Ovary (tissue), 9 donors: ENCODE results near the gene TSHZ2. TPM values are rescaled to one million over a fixed set of nuclear protein-coding genes. Genes with fewer than 3 reads are reported as not detected.

ENCODE experiments used
- DNase-seq, 5 donors: peaks; one replicate each; pipeline ENCODE4 v3.0.0-alpha.2; 2019 to 2020
- H3K27ac ChIP-seq, 2 donors: fragments of 200-600 bp; one replicate each; pipeline versions ENCODE4 v1.5.1 to v1.8.0; 2019 to 2022
- H3K27me3 ChIP-seq: fragments of 200-600 bp; one replicate; pipeline ENCODE4 v1.8.0; 2022
- H3K36me3 ChIP-seq: fragments of 200-600 bp; sonication (generic); one replicate; pipeline ENCODE4 v1.5.1; 2019
- H3K4me1 ChIP-seq: one replicate; pipeline ENCODE4 v1.8.1; 2013; ENCODE audit warnings: mild to moderate bottlenecking, moderate library complexity; ENCODE audit not compliant: insufficient read depth
- H3K4me3 ChIP-seq: fragments of 200-600 bp; sonication (generic); one replicate; pipeline ENCODE4 v1.5.1; 2017
- H3K9me3 ChIP-seq, 2 donors: fragments of 200-600 bp in 1 of 2; sonication (generic) in 1 of 2; one replicate each; pipeline versions ENCODE4 v1.5.1 to v1.8.1; 2013 to 2019; ENCODE audit warnings: mild to moderate bottlenecking in 1 of 2, moderate library complexity in 1 of 2
- EP300 ChIP-seq: sonication (generic); formaldehyde crosslinking; IDR thresholded peaks from one replicate; pipeline ENCODE4 v1.6.1; 2017; ENCODE audit warnings: antibody characterized with exemption
- POLR2A ChIP-seq: fragments of 450-650 bp; IDR thresholded peaks from one replicate; pipeline ENCODE4 v1.6.1; 2017; ENCODE audit warnings: antibody characterized with exemption, mild to moderate bottlenecking, moderate library complexity
- WGBS, 3 donors: extraction: QIAGEN DNeasy Blood & Tissue Kit in 1 of 3; methylation state at CpG; one replicate each; pipeline versions ENCODE4 v1.1.5 to v1.1.7; 2013 to 2017; 5-methylcytosine and 5-hydroxymethylcytosine counted together
- intact Hi-C, 4 donors: fragments of 100-400 bp; cut with DNase I; formaldehyde crosslinking; loops; one replicate each; pipeline versions ENCODE4 v1.11.0 to v1.15.1; 2022 to 2023
- polyA plus RNA-seq, 2 donors: library from polyadenylated mRNA; stranded (reverse); fragments of 200-250 nt in 1 of 2; fragments of 350-450 nt in 1 of 2; fragmentation: Illumina TruSeq in 1 of 2; extraction: RNeasy Lipid Tissue Mini Kit (QIAGEN cat#74804) in 1 of 2; gene quantifications; one replicate each; pipeline ENCODE4 v1.2.3, GENCODE V29; 2013 to 2014
- total RNA-seq, 7 donors: library from RNA; depleted of rRNA in 2 of 7; stranded (reverse); fragments of >200 nt in 2 of 7; fragmentation: NEBNext Ultra II Directional in 3 of 7; extraction: Animal tissue kit (Norgen Biotek cat#: 25700) in 3 of 7; gene quantifications; one replicate each; pipeline versions ENCODE4 v1.1.0 to v1.2.4, GENCODE V29; 2016 to 2023
- TF ChIP-seq, protein P1 (sequence below), 3 donors: fragments of 450-650 bp in 2 of 3; fragments of 200-600 bp in 1 of 3; IDR thresholded peaks; one replicate each; pipeline versions ENCODE4 v1.5.1 to v1.8.0; 2016 to 2022; ENCODE audit warnings: antibody characterized with exemption in 3 of 3, mild to moderate bottlenecking in 1 of 3
- donor health status: DM: no; HTN: no; CAD: no; lungs with moderate emphysema.
- donor health status: DM: no; HTN: no; CAD: no.
- donor health status: Bipolar disorder and iron deficiency.
- donor health status: DM: yes; HTN: yes; CAD: no.
- donor health status: DM: no; HTN: no; CAD: no.
- donor health status: DM: yes; HTN: yes; CAD: no.

TSHZ2 gene
- total and polyA plus RNA-seq, 9 donors = 18.2 to 113 (median 40.2) TPM

DNA sequence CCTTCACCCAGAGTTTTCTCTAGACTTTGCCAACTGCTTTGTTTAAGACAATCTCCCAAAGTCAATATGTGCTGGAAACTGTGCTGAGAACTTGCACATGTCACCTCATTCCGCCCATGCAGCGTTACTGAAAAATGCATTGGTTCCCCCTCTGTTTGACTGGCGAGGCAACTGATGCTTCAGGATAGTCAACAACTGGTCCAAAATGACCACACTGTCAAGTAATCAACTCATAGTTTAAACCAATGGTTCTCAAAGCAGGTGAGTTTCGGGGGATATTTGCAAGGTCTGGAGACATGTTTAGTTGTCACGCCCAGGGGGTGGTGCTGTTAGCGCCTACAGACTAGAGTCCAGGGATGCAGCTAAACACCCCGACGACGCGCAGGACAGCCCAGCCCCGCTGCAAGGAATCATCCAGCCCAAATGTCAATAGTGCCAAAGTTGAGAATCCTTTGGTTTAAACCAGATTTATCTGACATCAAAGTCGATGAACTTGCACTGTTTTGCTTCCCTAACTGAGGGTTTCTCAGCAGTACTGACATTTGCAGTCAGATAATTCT, 451.5 kb downstream of the TSHZ2 start:
- TF ChIP-seq, protein P1, sequence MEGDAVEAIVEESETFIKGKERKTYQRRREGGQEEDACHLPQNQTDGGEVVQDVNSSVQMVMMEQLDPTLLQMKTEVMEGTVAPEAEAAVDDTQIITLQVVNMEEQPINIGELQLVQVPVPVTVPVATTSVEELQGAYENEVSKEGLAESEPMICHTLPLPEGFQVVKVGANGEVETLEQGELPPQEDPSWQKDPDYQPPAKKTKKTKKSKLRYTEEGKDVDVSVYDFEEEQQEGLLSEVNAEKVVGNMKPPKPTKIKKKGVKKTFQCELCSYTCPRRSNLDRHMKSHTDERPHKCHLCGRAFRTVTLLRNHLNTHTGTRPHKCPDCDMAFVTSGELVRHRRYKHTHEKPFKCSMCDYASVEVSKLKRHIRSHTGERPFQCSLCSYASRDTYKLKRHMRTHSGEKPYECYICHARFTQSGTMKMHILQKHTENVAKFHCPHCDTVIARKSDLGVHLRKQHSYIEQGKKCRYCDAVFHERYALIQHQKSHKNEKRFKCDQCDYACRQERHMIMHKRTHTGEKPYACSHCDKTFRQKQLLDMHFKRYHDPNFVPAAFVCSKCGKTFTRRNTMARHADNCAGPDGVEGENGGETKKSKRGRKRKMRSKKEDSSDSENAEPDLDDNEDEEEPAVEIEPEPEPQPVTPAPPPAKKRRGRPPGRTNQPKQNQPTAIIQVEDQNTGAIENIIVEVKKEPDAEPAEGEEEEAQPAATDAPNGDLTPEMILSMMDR (IDR thresholded peaks at IDR 0.05) = no peak
- TF ChIP-seq EP300 (no peak), POLR2A (no peak)
- DNase-seq = no peak
- no peak overlapping the region for H3K4me3 ChIP-seq
- WGBS, 3 donors = 93 to 97% (median 94%) methylated on average over 12 of the region's 12 CpGs
- intact Hi-C loops = no loop called here
- H3K27ac ChIP-seq = no peak overlapping the region
- H3K4me1 ChIP-seq = no peaks in the 10 kb centered on the region
- no peaks in the 10 kb centered on the region for H3K9me3 ChIP-seq
- no peaks in the 10 kb centered on the region for H3K36me3 ChIP-seq
- H3K27me3 ChIP-seq = no peaks in the 10 kb centered on the region

- Histone ChIP-seq H3K27me3 (no peaks in the 10 kb centered on the region), H3K9me3 (no peaks in the 10 kb centered on the region), H3K36me3 (no peaks in the 10 kb centered on the region), H3K27ac (no peak overlapping the region), H3K4me1 (no peaks in the 10 kb centered on the region), H3K4me3 (no peak overlapping the region)
- no peak for TF ChIP-seq EP300
- TF ChIP-seq, protein P1 (IDR thresholded peaks at IDR 0.05) = no peak
- no peak for TF ChIP-seq POLR2A
- intact Hi-C loops = no loop called here
- WGBS, 3 donors = 94 to 97% (median 95%) methylated on average over 4 of the region's 4 CpGs
- no peak for DNase-seq
These were observed 453.3 kb downstream of the TSHZ2 start for GRCh38 chr20:53425481-53425880.

GRCh38 chr20:53425941-53426340, 453.8 kb downstream of the TSHZ2 start:
- no peaks in the 10 kb centered on the region for H3K27me3 ChIP-seq
- H3K27ac ChIP-seq = no peak overlapping the region
- DNase-seq = no peak
- H3K4me3 ChIP-seq = no peak overlapping the region
- no peaks in the 10 kb centered on the region for H3K9me3 ChIP-seq
- intact Hi-C loops = no loop called here
- no peaks in the 10 kb centered on the region for H3K4me1 ChIP-seq
- 82 to 86% (median 84%) methylated on average over 3 of the region's 3 CpGs for WGBS, 3 donors
- H3K36me3 ChIP-seq = no peaks in the 10 kb centered on the region
- TF ChIP-seq POLR2A (no peak), EP300 (no peak)
- TF ChIP-seq, protein P1 (IDR thresholded peaks at IDR 0.05) = no peak

- H3K9me3 ChIP-seq = no peaks in the 10 kb centered on the region
- H3K4me3 ChIP-seq = no peak overlapping the region
- no peaks in the 10 kb centered on the region for H3K27me3 ChIP-seq
- DNase-seq = no peak
- H3K4me1 ChIP-seq = no peaks in the 10 kb centered on the region
- TF ChIP-seq EP300 (no peak), POLR2A (no peak)
- TF ChIP-seq, protein P1 (IDR thresholded peaks at IDR 0.05) = no peak
- H3K36me3 ChIP-seq = no peaks in the 10 kb centered on the region
- 93 to 96% (median 95%) methylated on average over 6 of the region's 6 CpGs for WGBS, 3 donors
- intact Hi-C loops = no loop called here
- H3K27ac ChIP-seq = no peak overlapping the region
These were observed 454.7 kb downstream of the TSHZ2 start for GRCh38 chr20:53426766-53427312.
